Neural progenitor cell (in vitro differentiated cells): ENCODE measurements around the gene TMEM205. TPM values are rescaled to one million over a fixed set of nuclear protein-coding genes. Genes with fewer than 3 reads are reported as not detected.
A peak's percentile ranks its signal among the peaks of the same experiment; 100 is the strongest.

ENCODE experiments used
- DNase-seq: peaks from one replicate; pipeline ENCODE4 v3.0.0-alpha.2; 2016; ENCODE audit warnings: low spot score
- H2AFZ ChIP-seq: fragments of 200-600 bp; sonication (generic); replicated peaks from 2 replicates; pipeline ENCODE4 v1.6.1; 2016; ENCODE audit warnings: antibody characterized with exemption
- H3F3A ChIP-seq: fragments of 200-600 bp; sonication (generic); 2 replicates; pipeline ENCODE4 v1.6.1; 2016; ENCODE audit warnings: antibody characterized with exemption, low read depth
- H3K27ac ChIP-seq: fragments of 200-600 bp; sonication (generic); 2 replicates; pipeline ENCODE4 v1.5.1; 2016; ENCODE audit warnings: mild to moderate bottlenecking
- H3K27me3 ChIP-seq: fragments of 200-600 bp; sonication (generic); 2 replicates; pipeline ENCODE4 v1.6.1; 2016; ENCODE audit warnings: mild to moderate bottlenecking, moderate library complexity
- H3K36me3 ChIP-seq: fragments of 200-600 bp; sonication (generic); 2 replicates; pipeline ENCODE4 v1.5.1; 2016
- H3K4me1 ChIP-seq: fragments of 200-600 bp; sonication (generic); 2 replicates; pipeline ENCODE4 v1.6.1; 2016; ENCODE audit warnings: mixed run types
- H3K4me2 ChIP-seq: fragments of 200-600 bp; sonication (generic); 2 replicates; pipeline ENCODE4 v1.6.1; 2016
- H3K4me3 ChIP-seq: fragments of 200-600 bp; sonication (generic); 2 replicates; pipeline ENCODE4 v1.5.1; 2016
- H3K79me2 ChIP-seq: fragments of 200-600 bp; sonication (generic); 2 replicates; pipeline ENCODE4 v1.6.1; 2016; ENCODE audit warnings: low read depth
- H3K9ac ChIP-seq: fragments of 200-600 bp; sonication (generic); 2 replicates; pipeline ENCODE4 v1.6.1; 2016
- H3K9me3 ChIP-seq: fragments of 200-600 bp; sonication (generic); 2 replicates; pipeline ENCODE4 v1.5.1; 2016; ENCODE audit warnings: low read depth
- H4K20me1 ChIP-seq: fragments of 200-600 bp; sonication (generic); 2 replicates; pipeline ENCODE4 v1.6.1; 2016; ENCODE audit warnings: low read depth
- H3K27ac Mint-ChIP-seq: 3 replicates; pipeline ENCODE4 v1.8.0; 2021; ENCODE audit warnings: mixed read lengths
- H3K27me3 Mint-ChIP-seq: 2 replicates; pipeline ENCODE4 v1.8.0; 2022; ENCODE audit warnings: low read depth, mild to moderate bottlenecking, inconsistent platforms, moderate library complexity, mixed read lengths; ENCODE audit not compliant: insufficient read depth
- H3K36me3 Mint-ChIP-seq: 3 replicates; pipeline ENCODE4 v1.8.0; 2021; ENCODE audit warnings: mixed read lengths
- H3K4me1 Mint-ChIP-seq: 3 replicates; pipeline ENCODE4 v1.8.0; 2021; ENCODE audit warnings: mixed read lengths
- H3K4me3 Mint-ChIP-seq: 3 replicates; pipeline ENCODE4 v1.8.0; 2021; ENCODE audit warnings: mild to moderate bottlenecking, moderate library complexity, mixed read lengths
- H3K9me3 Mint-ChIP-seq: 3 replicates; pipeline ENCODE4 v1.8.0; 2020; ENCODE audit warnings: mixed read lengths
- CTCF ChIP-seq: fragments of 200-600 bp; sonication (generic); IDR thresholded peaks from 2 replicates; pipeline ENCODE4 v1.5.1; 2017; ENCODE audit warnings: antibody characterized with exemption, mild to moderate bottlenecking
- EZH2 ChIP-seq: fragments of 200-600 bp; sonication (generic); IDR thresholded peaks from 2 replicates; pipeline ENCODE4 v1.6.1; 2017; ENCODE audit warnings: antibody characterized with exemption, mild to moderate bottlenecking, moderate library complexity
- EZH2phosphoT487 ChIP-seq: fragments of 200-600 bp; sonication (generic); IDR thresholded peaks from 2 replicates; pipeline ENCODE4 v1.6.1; 2017; ENCODE audit warnings: antibody characterized with exemption
- total RNA-seq: library from RNA; depleted of rRNA; stranded (reverse); fragments of >200 nt; gene quantifications from 2 replicates; pipeline ENCODE4 v1.2.3, GENCODE V29; 2015; ENCODE audit warnings: low replicate concordance

Gene TMEM205
- total RNA-seq, 1 donor from 2014 or later = 57.0 TPM

GRCh38 chr19:11330127-11330526, 15.9 kb downstream of the TMEM205 start:
- Histone ChIP-seq H3K36me3 (no peaks in the 10 kb centered on the region), H3K27ac (no peak overlapping the region)

GRCh38 chr19:11325544-11325943, 20.5 kb downstream of the TMEM205 start:
- Histone ChIP-seq H3K4me1 (no peaks in the 10 kb centered on the region), H3K4me2 (no peak overlapping the region), H3K9ac (no peak overlapping the region), H3K79me2 (no peaks in the 10 kb centered on the region), H3K27ac (no peak overlapping the region), H3K9me3 (no peaks in the 10 kb centered on the region), H3K27me3 (no peaks in the 10 kb centered on the region), H2AFZ (no peak overlapping the region), H3K4me3 (no peak overlapping the region), H3K36me3 (no peaks in the 10 kb centered on the region), H3F3A (no peaks in the 10 kb centered on the region), H4K20me1 (no peaks in the 10 kb centered on the region)
- Mint-ChIP-seq H3K4me1 (peaks cover 36% of the 10 kb centered on the region), H3K27ac (no peak overlapping the region), H3K27me3 (peaks cover 13% of the 10 kb centered on the region), H3K9me3 (no peaks in the 10 kb centered on the region), H3K4me3 (no peak overlapping the region), H3K36me3 (peaks cover 7% of the 10 kb centered on the region)
- TF ChIP-seq CTCF (no peak), EZH2phosphoT487 (no peak), EZH2 (no peak)
- no peak for DNase-seq

More at GRCh38 chr19:11330127-11330526, 15.9 kb downstream of the TMEM205 start:
- Histone ChIP-seq H3K9me3 (no peaks in the 10 kb centered on the region), H3K4me2 (no peak overlapping the region), H3K27me3 (no peaks in the 10 kb centered on the region), H3K4me3 (no peak overlapping the region), H3K9ac (no peak overlapping the region), H3K4me1 (no peaks in the 10 kb centered on the region), H3K79me2 (no peaks in the 10 kb centered on the region), H4K20me1 (no peaks in the 10 kb centered on the region), H3F3A (no peaks in the 10 kb centered on the region), H2AFZ (no peak overlapping the region)
- no peak overlapping the region for H3K4me3 Mint-ChIP-seq
- peaks cover 5% of the 10 kb centered on the region for H3K4me1 Mint-ChIP-seq
- H3K9me3 Mint-ChIP-seq = no peaks in the 10 kb centered on the region
- TF ChIP-seq EZH2 (no peak), CTCF (no peak), EZH2phosphoT487 (no peak)
- no peak for DNase-seq
- peaks cover 9% of the 10 kb centered on the region for H3K36me3 Mint-ChIP-seq
- H3K27me3 Mint-ChIP-seq = no peaks in the 10 kb centered on the region
- no peak overlapping the region for H3K27ac Mint-ChIP-seq

- no peak overlapping the region for H3K4me2 ChIP-seq
- Mint-ChIP-seq H3K27ac (no peak overlapping the region), H3K9me3 (no peaks in the 10 kb centered on the region)
These were observed 21.2 kb downstream of the TMEM205 start for GRCh38 chr19:11324748-11325389.

GRCh38 chr19:11324079-11324661, 21.9 kb downstream of the TMEM205 start:
- H3K27me3 ChIP-seq = no peaks in the 10 kb centered on the region
- H2AFZ ChIP-seq = no peak overlapping the region
- no peak overlapping the region for H3K4me2 ChIP-seq
- H3K79me2 ChIP-seq = no peaks in the 10 kb centered on the region
- Mint-ChIP-seq H3K9me3 (no peaks in the 10 kb centered on the region), H3K27ac (no peak overlapping the region), H3K4me3 (peak overlapping the region; percentile 13), H3K27me3 (peaks cover 18% of the 10 kb centered on the region), H3K36me3 (peaks cover 5% of the 10 kb centered on the region), H3K4me1 (peaks cover 31% of the 10 kb centered on the region)
- no peak overlapping the region for H3K4me3 ChIP-seq
- H4K20me1 ChIP-seq = no peaks in the 10 kb centered on the region
- no peaks in the 10 kb centered on the region for H3K36me3 ChIP-seq
- no peak for DNase-seq
- no peak overlapping the region for H3K9ac ChIP-seq
- no peaks in the 10 kb centered on the region for H3K4me1 ChIP-seq
- H3K9me3 ChIP-seq = no peaks in the 10 kb centered on the region
- no peak overlapping the region for H3K27ac ChIP-seq
- TF ChIP-seq EZH2phosphoT487 (no peak), EZH2 (no peak), CTCF (no peak)
- no peaks in the 10 kb centered on the region for H3F3A ChIP-seq

More at GRCh38 chr19:11324748-11325389, 21.2 kb downstream of the TMEM205 start:
- no peaks in the 10 kb centered on the region for H3K36me3 ChIP-seq
- Mint-ChIP-seq H3K4me1 (peaks cover 31% of the 10 kb centered on the region), H3K4me3 (peak overlapping the region; percentile 13), H3K27me3 (peaks cover 14% of the 10 kb centered on the region), H3K36me3 (peaks cover 5% of the 10 kb centered on the region)
- TF ChIP-seq EZH2 = no peak
- H4K20me1 ChIP-seq = no peaks in the 10 kb centered on the region
- no peak overlapping the region for H3K9ac ChIP-seq
- no peak overlapping the region for H3K4me3 ChIP-seq
- no peak overlapping the region for H2AFZ ChIP-seq
- H3F3A ChIP-seq = no peaks in the 10 kb centered on the region
- no peaks in the 10 kb centered on the region for H3K4me1 ChIP-seq
- H3K27ac ChIP-seq = no peak overlapping the region
- H3K9me3 ChIP-seq = no peaks in the 10 kb centered on the region
- no peaks in the 10 kb centered on the region for H3K27me3 ChIP-seq
- no peak for DNase-seq
- no peaks in the 10 kb centered on the region for H3K79me2 ChIP-seq
